CD8-positive, alpha-beta memory T cell (primary cell): ENCODE data around the gene EHMT1. TPM values are rescaled to one million over a fixed set of nuclear protein-coding genes. Genes with fewer than 3 reads are reported as not detected.

Source experiments
- CTCF ChIA-PET: fragments of 350-600 bp; sonication (Branson Sonifier 250); formaldehyde crosslinking; loops from one replicate; lab custom pipeline; 2021; ENCODE audit warnings: antibody characterized with exemption; lab: Charles Lee
- POLR2A ChIA-PET: fragments of 350-600 bp; sonication (Branson Sonifier 250); formaldehyde crosslinking; loops from one replicate; lab custom pipeline; 2021; ENCODE audit warnings: antibody characterized with exemption; lab: Charles Lee
- DNase-seq, 5 donors: peaks; one replicate each; pipeline versions ENCODE4 v3.0.0 to v3.0.0-alpha.2; 2020 to 2022; ENCODE audit warnings: mixed read lengths in 1 of 5
- H3K27ac ChIP-seq: one replicate; pipeline ENCODE4 v1.7.0; 2013; ENCODE audit warnings: low read depth, mild to moderate bottlenecking, low read length, moderate library complexity
- H3K27me3 ChIP-seq: 2 replicates; pipeline ENCODE4 v1.7.0; 2013; ENCODE audit warnings: low read length, mild to moderate bottlenecking; ENCODE audit not compliant: insufficient read depth, poor library complexity, severe bottlenecking
- H3K36me3 ChIP-seq: 2 replicates; pipeline ENCODE4 v1.7.0; 2013; ENCODE audit warnings: mild to moderate bottlenecking, low read length, moderate library complexity; ENCODE audit not compliant: insufficient read depth
- H3K4me1 ChIP-seq: 2 replicates; pipeline ENCODE4 v1.7.0; 2013; ENCODE audit warnings: mild to moderate bottlenecking, low read length, moderate library complexity; ENCODE audit not compliant: insufficient read depth
- H3K4me3 ChIP-seq: 2 replicates; pipeline ENCODE4 v1.7.0; 2013; ENCODE audit warnings: mild to moderate bottlenecking, low read length
- H3K9me3 ChIP-seq: 2 replicates; pipeline ENCODE4 v1.7.0; 2013; ENCODE audit warnings: mild to moderate bottlenecking, low read length
- H3K27ac Mint-ChIP-seq, 8 donors: one replicate each; pipeline ENCODE4 v1.8.0; 2020 to 2021; ENCODE audit warnings: mixed read lengths in 8 of 8, mild to moderate bottlenecking in 6 of 8, inconsistent platforms in 3 of 8, moderate library complexity in 3 of 8
- H3K27me3 Mint-ChIP-seq, 2 donors: one replicate each; pipeline ENCODE4 v1.8.0; 2020 to 2021; ENCODE audit warnings: mixed read lengths in 2 of 2, mild to moderate bottlenecking in 1 of 2, moderate library complexity in 1 of 2
- H3K36me3 Mint-ChIP-seq, 3 donors: one replicate each; pipeline ENCODE4 v1.8.0; 2020 to 2021; ENCODE audit warnings: mixed read lengths in 3 of 3, inconsistent platforms in 1 of 3, mild to moderate bottlenecking in 1 of 3
- H3K4me1 Mint-ChIP-seq, 3 donors: one replicate each; pipeline ENCODE4 v1.8.0; 2020 to 2021; ENCODE audit warnings: mixed read lengths in 3 of 3, inconsistent platforms in 1 of 3, mild to moderate bottlenecking in 1 of 3
- H3K4me3 Mint-ChIP-seq, 7 donors: one replicate each; pipeline ENCODE4 v1.8.0; 2020 to 2021; ENCODE audit warnings: mixed read lengths in 7 of 7, mild to moderate bottlenecking in 6 of 7, moderate library complexity in 4 of 7, inconsistent platforms in 2 of 7
- H3K9me3 Mint-ChIP-seq, 5 donors: one replicate each; pipeline ENCODE4 v1.8.0; 2020 to 2022; ENCODE audit warnings: mixed read lengths in 5 of 5, mild to moderate bottlenecking in 3 of 5, moderate library complexity in 2 of 5, inconsistent platforms in 1 of 5
- polyA plus RNA-seq: library from polyadenylated mRNA; unstranded; fragments of 300-500 nt; fragmentation: Illumina TruSeq; gene quantifications from one replicate; pipeline ENCODE4 v1.2.3, GENCODE V29; 2021
- total RNA-seq, 2 experiments: library from RNA; stranded (reverse); gene quantifications; one replicate each; pipeline ENCODE4 v1.2.3, GENCODE V29; 2021

The EHMT1 gene
- total and polyA plus RNA-seq, 3 experiments from 2014 or later = 37.0 to 74.6 (median 68.9) TPM

GRCh38 chr9:137716694-137717287 lies 98.0 kb downstream of the EHMT1 start:
- Mint-ChIP-seq H3K4me3 (peak overlapping the region in 5 of 7 donors; percentile 20 to 73 (median 43)), H3K36me3 (peaks cover 33 to 72% (median 63%) of the 10 kb centered on the region in 3 donors), H3K27me3 (peaks cover 0 to 12% of the 10 kb centered on the region in 2 donors), H3K4me1 (peaks cover 34 to 44% (median 37%) of the 10 kb centered on the region in 3 donors), H3K27ac (peak overlapping the region in 4 of 8 donors; percentile 61 to 88 (median 86)), H3K9me3 (peaks cover 10 to 41% (median 39%) of the 10 kb centered on the region in 5 donors)
- H3K4me3 ChIP-seq = no peak overlapping the region
- peak in 1 of 5 donors; percentile 52 for DNase-seq
- peaks cover 32% of the 10 kb centered on the region for H3K36me3 ChIP-seq
- H3K4me1 ChIP-seq = peaks cover 12% of the 10 kb centered on the region
- ChIA-PET CTCF (no interaction called here), POLR2A (no interaction called here)
- H3K27ac ChIP-seq = no peak overlapping the region
- peaks cover 27% of the 10 kb centered on the region for H3K9me3 ChIP-seq
- H3K27me3 ChIP-seq = no peaks in the 10 kb centered on the region

GRCh38 chr9:137717776-137718327 lies 99.0 kb downstream of the EHMT1 start:
- ChIA-PET CTCF (no interaction called here), POLR2A (interaction anchor here (0.7 kb wide), 1 partner anchor 1739 kb away, joined by 4 read pairs; no protein-coding TSS in a partner anchor)
- Mint-ChIP-seq H3K36me3 (peaks cover 26 to 66% (median 60%) of the 10 kb centered on the region in 3 donors), H3K27me3 (peaks cover 0 to 12% of the 10 kb centered on the region in 2 donors), H3K4me1 (peaks cover 35 to 44% (median 37%) of the 10 kb centered on the region in 3 donors), H3K27ac (peak overlapping the region in 4 of 8 donors; percentile 58 to 76 (median 70)), H3K4me3 (peak overlapping the region in 2 of 7 donors; percentile 5 to 31), H3K9me3 (peaks cover 13 to 48% (median 45%) of the 10 kb centered on the region in 5 donors)
- no peaks in the 10 kb centered on the region for H3K27me3 ChIP-seq
- peaks cover 27% of the 10 kb centered on the region for H3K9me3 ChIP-seq
- no peak overlapping the region for H3K4me3 ChIP-seq
- no peak for DNase-seq
- peaks cover 32% of the 10 kb centered on the region for H3K36me3 ChIP-seq
- H3K27ac ChIP-seq = no peak overlapping the region
- peaks cover 20% of the 10 kb centered on the region for H3K4me1 ChIP-seq

DNA sequence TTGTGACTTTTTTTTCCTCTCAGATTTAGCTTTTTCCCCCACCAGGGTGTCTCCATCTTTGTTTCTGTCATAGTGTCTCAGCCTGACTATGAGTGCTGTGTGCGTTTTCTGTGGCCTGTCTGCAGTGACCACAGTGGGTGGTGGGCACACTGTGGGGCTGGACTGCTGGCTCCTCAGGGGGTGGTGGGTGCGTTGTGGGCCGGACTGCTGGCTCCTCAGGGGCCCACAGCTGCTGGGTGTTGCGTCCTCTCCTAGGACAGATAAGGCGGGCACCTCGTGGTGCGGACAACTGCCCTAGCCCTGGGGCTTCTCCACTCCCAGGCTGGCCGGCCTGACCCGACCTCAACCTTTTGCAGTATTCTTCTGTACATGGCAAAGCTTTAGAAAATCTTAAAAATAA lies 100.4 kb downstream of the EHMT1 start:
- H3K27ac Mint-ChIP-seq = peak overlapping the region in 2 of 8 donors; percentile 62 to 78
- H3K4me1 Mint-ChIP-seq = peaks cover 38 to 49% (median 41%) of the 10 kb centered on the region in 3 donors
- no peak overlapping the region for H3K4me3 ChIP-seq

GRCh38 chr9:137720571-137721110 lies 101.8 kb downstream of the EHMT1 start:
- H3K27me3 ChIP-seq = no peaks in the 10 kb centered on the region
- peaks cover 29% of the 10 kb centered on the region for H3K4me1 ChIP-seq
- DNase-seq = no peak
- Mint-ChIP-seq H3K36me3 (peaks cover 20 to 62% (median 52%) of the 10 kb centered on the region in 3 donors), H3K9me3 (peaks cover 8 to 46% (median 38%) of the 10 kb centered on the region in 5 donors), H3K27me3 (peaks cover 0 to 12% of the 10 kb centered on the region in 2 donors), H3K4me1 (peaks cover 38 to 54% (median 45%) of the 10 kb centered on the region in 3 donors), H3K4me3 (no peak overlapping the region), H3K27ac (peak overlapping the region in 1 of 8 donors; percentile 60)
- H3K4me3 ChIP-seq = no peak overlapping the region
- H3K27ac ChIP-seq = no peak overlapping the region
- peaks cover 20% of the 10 kb centered on the region for H3K9me3 ChIP-seq
- ChIA-PET POLR2A (no interaction called here), CTCF (no interaction called here)
- H3K36me3 ChIP-seq = peaks cover 32% of the 10 kb centered on the region

More for the DNA sequence above, 100.4 kb downstream of the EHMT1 start:
- peaks cover 25 to 64% (median 55%) of the 10 kb centered on the region in 3 donors for H3K36me3 Mint-ChIP-seq
- CTCF ChIA-PET = no interaction called here
- Histone ChIP-seq H3K36me3 (peaks cover 32% of the 10 kb centered on the region), H3K9me3 (peaks cover 25% of the 10 kb centered on the region), H3K4me1 (peaks cover 28% of the 10 kb centered on the region), H3K27ac (no peak overlapping the region), H3K27me3 (no peaks in the 10 kb centered on the region)
- POLR2A ChIA-PET = no interaction called here
- H3K9me3 Mint-ChIP-seq = peaks cover 13 to 51% (median 46%) of the 10 kb centered on the region in 5 donors
- H3K4me3 Mint-ChIP-seq = peak overlapping the region in 1 of 7 donors; percentile 76
- DNase-seq = no peak
- H3K27me3 Mint-ChIP-seq = peaks cover 0 to 12% of the 10 kb centered on the region in 2 donors

- no peaks in the 10 kb centered on the region for H3K27me3 ChIP-seq
- ChIA-PET CTCF (no interaction called here), POLR2A (interaction anchor here (0.7 kb wide), 1 partner anchor 87 kb away, joined by 3 read pairs; no protein-coding TSS in a partner anchor)
- no peak for DNase-seq
- Mint-ChIP-seq H3K4me3 (peak overlapping the region in 6 of 7 donors; percentile 24 to 83 (median 62)), H3K36me3 (peaks cover 24 to 67% (median 57%) of the 10 kb centered on the region in 3 donors), H3K27ac (peak overlapping the region; percentile 63 to 96 (median 89)), H3K9me3 (peaks cover 8 to 45% (median 35%) of the 10 kb centered on the region in 5 donors), H3K4me1 (peaks cover 42 to 57% (median 50%) of the 10 kb centered on the region in 3 donors), H3K27me3 (peaks cover 0 to 10% of the 10 kb centered on the region in 2 donors)
- H3K36me3 ChIP-seq = peaks cover 31% of the 10 kb centered on the region
- peaks cover 33% of the 10 kb centered on the region for H3K4me1 ChIP-seq
- no peak overlapping the region for H3K27ac ChIP-seq
- no peak overlapping the region for H3K4me3 ChIP-seq
- H3K9me3 ChIP-seq = peaks cover 12% of the 10 kb centered on the region
These were observed 102.7 kb downstream of the EHMT1 start for GRCh38 chr9:137721479-137721878.

- Histone ChIP-seq H3K9me3 (peaks cover 8% of the 10 kb centered on the region), H3K27ac (no peak overlapping the region), H3K4me1 (peaks cover 33% of the 10 kb centered on the region), H3K27me3 (no peaks in the 10 kb centered on the region), H3K36me3 (peaks cover 27% of the 10 kb centered on the region), H3K4me3 (no peak overlapping the region)
- POLR2A ChIA-PET = interaction anchor here (0.7 kb wide), 1 partner anchor 87 kb away, joined by 3 read pairs; no protein-coding TSS in a partner anchor
- Mint-ChIP-seq H3K4me1 (peaks cover 45 to 59% (median 52%) of the 10 kb centered on the region in 3 donors), H3K36me3 (peaks cover 24 to 67% (median 58%) of the 10 kb centered on the region in 3 donors), H3K4me3 (peak overlapping the region in 4 of 7 donors; percentile 54 to 63 (median 62)), H3K27ac (peak overlapping the region; percentile 63 to 96 (median 90)), H3K9me3 (peaks cover 8 to 43% (median 33%) of the 10 kb centered on the region in 5 donors), H3K27me3 (peaks cover 0 to 8% of the 10 kb centered on the region in 2 donors)
- DNase-seq = peak in 1 of 5 donors; percentile 23
- CTCF ChIA-PET = no interaction called here
These were observed 103.1 kb downstream of the EHMT1 start for GRCh38 chr9:137721899-137722298.

- DNase-seq = peak in 2 of 5 donors; percentile 17 to 25
- CTCF ChIA-PET = no interaction called here
- H3K9me3 ChIP-seq = peaks cover 7% of the 10 kb centered on the region
- H3K4me1 Mint-ChIP-seq = peaks cover 50 to 65% (median 57%) of the 10 kb centered on the region in 3 donors
- no peaks in the 10 kb centered on the region for H3K27me3 ChIP-seq
- peaks cover 0 to 8% of the 10 kb centered on the region in 2 donors for H3K27me3 Mint-ChIP-seq
- H3K4me1 ChIP-seq = peaks cover 33% of the 10 kb centered on the region
- peak overlapping the region in 5 of 7 donors; percentile 54 to 74 (median 58) for H3K4me3 Mint-ChIP-seq
- peak overlapping the region; percentile 8 to 93 (median 88) for H3K27ac Mint-ChIP-seq
- no peak overlapping the region for H3K4me3 ChIP-seq
- POLR2A ChIA-PET = no interaction called here
- peaks cover 24 to 69% (median 59%) of the 10 kb centered on the region in 3 donors for H3K36me3 Mint-ChIP-seq
- peaks cover 22% of the 10 kb centered on the region for H3K36me3 ChIP-seq
- H3K27ac ChIP-seq = no peak overlapping the region
- peaks cover 8 to 39% (median 30%) of the 10 kb centered on the region in 5 donors for H3K9me3 Mint-ChIP-seq
These were observed 103.7 kb downstream of the EHMT1 start for GRCh38 chr9:137722481-137722880.
